ENCODE results near the gene CYP4V2.

The CYP4V2 gene

DNA sequence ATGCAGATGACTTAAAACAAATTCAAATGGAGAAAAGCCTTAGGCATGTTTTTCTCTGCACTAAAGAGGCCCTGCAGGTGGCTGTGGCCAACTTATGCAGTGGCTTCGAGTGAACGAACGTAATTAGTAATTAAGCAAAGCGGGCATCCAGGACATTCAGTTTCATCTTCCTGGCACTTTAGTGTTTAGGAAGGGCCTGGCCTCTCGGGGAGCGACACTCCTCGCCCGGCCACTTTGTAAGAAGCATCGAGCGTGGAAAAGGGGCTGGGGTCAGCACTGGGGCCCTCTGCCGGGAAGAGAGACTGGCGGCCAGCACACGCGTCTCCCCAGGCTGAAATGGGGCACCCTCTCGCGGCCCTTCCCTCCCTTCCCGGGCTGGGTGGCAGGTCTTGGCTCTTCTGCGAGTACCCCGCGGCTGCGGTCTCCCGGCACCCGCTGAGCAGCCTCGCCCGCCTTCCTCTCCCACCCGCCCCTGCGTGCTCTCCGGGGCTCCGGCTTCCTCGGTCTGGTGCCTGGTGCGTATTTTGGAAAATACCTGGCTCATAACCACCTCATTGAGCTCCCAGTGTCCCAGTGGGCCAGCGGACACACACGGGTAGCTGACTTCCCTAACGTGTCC lies 677 bp upstream of the CYP4V2 start:
- no peak for FAIRE-seq

DNA sequence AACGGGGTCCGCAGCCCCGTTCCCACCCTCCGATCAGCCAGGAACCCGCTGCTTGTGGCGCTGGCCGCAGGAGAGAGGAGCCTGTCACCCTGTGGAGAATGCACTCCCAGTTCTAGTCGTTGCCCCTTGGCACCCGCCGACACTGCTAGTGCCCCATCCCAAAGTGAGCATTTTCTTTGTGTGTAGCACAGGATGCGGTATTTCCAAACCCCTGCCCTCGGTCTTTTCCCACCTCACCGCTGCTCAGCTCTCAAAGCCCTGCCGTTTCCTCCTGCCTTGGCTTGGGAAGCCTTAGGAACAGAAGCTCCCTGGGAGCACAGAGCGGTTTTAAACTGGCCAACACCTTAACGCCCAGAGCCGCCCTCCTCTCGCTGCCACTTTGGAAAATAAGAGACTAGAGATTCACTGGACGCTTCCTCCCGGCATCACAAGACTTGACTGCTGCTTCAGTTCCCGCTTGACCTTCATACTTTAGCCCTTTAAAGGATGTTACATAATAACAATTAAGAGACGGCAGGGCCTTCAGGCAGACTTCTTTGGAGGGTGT lies 772 bp downstream of the CYP4V2 start:
- no peak for FAIRE-seq

DNA sequence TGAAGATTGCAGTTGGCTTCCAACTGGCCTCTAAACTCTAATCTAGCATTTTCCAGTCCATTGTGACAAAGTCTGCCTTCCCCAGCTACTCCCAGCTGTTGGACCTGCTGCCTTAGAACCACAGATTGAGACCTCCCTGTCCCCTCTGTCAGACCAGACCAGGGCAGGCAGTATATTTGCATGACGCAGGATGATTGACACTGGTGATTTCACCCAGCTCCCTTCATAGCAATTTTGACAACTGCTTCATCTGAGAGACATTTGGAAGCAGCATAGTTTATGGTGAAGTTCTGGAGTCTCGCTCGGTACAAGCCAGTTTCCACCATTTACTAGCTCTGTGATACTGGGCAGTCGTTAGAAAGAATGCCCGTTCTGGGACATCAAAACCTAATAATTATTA lies 2.5 kb downstream of the CYP4V2 start:
- FAIRE-seq = no peak

DNA sequence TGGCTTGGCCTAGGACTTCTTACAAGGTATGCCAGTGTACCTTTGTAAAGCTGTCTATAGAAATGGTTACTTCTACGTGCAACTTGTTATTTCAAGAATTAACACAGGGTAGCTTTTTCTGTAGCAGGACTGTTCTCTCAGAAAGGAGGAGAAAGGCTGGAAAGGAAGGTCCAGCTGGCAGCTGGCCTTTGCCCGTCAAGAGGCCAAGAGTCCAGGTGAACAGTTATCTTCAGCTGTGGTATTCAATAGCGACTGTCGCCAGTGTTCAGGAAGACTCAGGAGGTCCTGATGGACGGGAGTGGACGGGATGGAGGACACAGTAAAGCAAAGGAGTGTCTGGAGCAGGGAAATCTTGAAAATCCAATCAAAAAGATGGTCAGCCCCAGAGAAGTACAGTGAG lies 4.7 kb downstream of the CYP4V2 start:
- no peak for FAIRE-seq

DNA sequence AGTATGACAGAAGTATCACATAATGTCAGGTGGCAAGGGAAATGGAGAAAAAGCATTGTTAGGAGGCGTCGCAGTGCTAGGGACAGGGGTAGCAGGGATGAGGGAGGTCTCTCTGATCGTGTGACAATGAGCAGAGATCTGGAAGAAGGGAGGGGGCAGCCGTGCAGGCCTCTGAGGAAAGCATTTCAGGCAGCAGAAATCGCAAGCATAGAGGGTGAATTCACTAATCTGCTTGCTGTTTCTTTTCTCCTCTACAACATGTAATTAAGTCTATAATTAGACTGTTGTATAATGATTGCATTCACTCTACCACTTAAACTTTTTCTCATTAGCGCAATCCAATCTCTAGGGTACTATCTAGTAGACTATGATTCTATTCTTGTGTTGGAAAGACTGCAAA lies 9.1 kb downstream of the CYP4V2 start:
- FAIRE-seq = no peak

DNA sequence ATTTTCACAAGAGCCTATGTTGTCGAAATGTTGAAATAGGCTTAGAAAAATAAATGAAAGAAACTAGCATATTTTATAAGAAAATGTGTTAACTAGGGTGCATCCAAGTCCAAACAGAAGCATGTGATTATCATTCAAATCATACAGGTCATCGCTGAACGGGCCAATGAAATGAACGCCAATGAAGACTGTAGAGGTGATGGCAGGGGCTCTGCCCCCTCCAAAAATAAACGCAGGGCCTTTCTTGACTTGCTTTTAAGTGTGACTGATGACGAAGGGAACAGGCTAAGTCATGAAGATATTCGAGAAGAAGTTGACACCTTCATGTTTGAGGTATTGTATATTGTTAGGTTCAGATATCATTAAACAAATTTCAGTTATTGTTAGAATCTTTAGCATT lies 9.6 kb downstream of the CYP4V2 start:
- FAIRE-seq = peak; percentile 37

DNA sequence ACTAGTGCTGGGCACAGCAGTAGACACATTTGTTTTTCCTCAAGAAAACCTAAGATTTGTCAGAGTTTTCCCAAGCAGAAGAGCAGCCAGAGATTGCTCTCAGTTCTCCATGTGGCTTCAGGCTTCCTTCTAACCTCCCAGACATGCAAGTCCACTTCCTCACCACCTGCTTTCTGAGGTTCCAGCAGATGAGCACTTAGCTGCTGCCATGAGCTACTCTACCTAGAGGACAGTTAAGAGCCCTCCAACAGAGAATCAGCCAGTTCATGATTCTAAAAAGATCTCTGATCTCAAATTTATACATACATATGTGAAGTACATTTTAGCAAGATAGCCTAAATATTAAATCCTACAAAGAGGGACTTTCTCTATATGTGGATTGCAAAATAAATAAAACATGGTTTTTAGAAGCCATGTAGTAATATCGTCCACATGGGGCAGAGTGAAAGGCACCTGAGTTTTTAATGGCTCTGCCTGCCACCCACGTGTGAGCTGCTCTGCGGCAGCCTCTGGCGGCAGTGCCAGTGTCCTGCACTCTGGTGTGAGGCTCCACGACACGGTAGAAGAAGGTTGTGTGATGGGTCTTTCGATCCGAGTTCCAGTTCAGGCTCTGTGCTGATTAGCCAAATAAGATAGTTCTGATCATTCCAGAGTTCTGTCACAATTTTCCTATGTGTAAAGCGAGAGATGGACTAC lies 10.3 kb downstream of the CYP4V2 start:
- no peak for FAIRE-seq

DNA sequence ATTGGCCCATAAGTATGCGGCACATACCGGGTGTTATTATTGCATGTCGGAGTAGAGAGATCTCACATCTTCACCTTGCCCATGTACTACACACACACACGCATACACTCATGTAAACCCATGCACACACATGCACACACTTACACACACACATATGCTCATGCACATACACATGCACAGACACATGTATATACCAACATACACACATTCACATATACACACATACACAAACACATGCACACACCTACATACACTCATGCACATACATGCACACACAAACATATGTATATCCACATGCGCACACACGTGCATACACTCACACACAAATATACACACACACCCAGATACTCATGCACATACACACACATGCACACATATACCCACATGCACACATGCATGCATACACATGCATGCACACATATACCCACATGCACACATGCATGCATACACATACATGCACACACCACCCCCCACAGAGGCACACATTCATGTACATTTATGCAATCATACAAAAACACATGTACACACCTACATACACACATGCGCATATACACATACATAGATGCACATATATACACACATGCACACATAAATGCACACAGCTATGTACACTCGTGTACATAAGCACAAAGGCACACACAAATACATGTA lies 11.2 kb downstream of the CYP4V2 start:
- no peak for FAIRE-seq

DNA sequence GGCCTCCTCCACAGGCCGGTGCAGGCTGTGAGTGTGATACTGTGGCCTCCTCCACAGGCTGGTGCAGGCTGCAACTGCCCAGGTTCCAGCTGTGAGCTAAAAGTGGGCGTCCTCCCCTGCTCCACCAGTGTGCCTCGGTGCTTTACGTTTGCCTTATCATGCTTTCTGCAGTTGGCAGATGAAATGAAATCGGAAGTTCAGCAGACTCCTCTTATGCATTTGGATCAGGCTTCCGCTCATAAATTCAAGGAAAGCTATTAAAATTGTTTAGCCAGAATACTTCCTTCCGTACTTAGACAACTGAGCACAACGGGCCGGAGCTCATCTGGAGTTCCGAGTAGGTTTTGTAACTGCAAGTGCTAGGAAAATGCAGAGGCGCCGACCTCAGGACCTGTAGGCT lies 12.0 kb downstream of the CYP4V2 start:
- FAIRE-seq = no peak

DNA sequence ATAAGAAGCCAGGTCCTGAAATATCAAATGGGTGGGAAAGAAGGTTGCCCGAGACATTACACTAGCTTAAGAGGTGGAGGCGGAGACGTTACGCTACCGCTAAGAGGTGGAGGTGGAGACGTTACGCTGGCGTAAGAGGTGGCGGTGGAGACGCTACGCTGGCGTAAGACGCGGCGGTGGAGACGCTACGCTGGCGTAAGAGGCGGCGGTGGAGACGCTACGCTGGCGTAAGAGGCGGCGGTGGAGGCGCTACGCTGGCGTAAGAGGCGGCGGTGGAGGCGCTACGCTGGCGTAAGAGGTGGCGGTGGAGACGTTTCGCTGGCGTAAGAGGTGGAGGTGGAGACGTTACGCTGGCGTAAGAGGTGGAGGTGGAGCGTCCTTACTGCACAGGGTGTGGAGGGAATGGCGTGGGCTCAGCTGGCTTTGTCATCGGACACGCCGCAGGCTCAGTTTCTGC lies 12.8 kb downstream of the CYP4V2 start:
- FAIRE-seq = no peak

DNA sequence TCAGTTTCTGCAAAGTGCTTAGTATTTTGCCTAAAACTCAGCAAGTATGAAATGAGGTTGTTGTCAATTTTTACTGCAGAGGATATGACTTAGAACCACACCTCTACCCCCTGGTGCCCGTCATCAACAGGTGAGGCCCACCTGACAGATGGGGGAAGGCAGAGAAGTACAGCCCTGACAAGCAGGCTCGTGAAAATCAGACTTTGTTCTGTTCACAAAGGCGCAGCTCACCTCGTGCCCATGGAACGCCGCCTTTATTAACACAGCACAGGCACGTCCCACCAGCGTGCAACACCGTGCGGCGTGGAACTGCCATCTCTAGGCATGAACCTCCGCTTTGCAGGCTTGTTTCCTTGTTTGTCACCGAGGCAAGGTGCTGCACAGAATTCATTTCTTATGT lies 13.3 kb downstream of the CYP4V2 start:
- no peak for FAIRE-seq

DNA sequence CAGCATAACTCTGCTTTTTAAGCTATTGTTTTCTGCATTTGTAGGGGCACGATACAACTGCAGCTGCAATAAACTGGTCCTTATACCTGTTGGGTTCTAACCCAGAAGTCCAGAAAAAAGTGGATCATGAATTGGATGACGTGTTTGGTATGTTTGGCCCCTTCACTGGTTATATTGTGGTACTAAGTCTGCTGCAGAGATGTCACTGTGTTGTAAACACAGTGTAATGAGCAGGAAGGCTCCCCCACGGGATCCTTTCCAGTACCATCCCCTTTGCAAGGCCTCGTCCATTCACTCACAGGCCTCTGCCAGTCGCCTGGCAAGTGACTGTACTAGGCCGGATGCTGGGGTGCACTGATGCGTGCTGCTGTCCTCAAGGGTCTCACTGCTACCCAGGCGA lies 13.8 kb downstream of the CYP4V2 start:
- FAIRE-seq = no peak

DNA sequence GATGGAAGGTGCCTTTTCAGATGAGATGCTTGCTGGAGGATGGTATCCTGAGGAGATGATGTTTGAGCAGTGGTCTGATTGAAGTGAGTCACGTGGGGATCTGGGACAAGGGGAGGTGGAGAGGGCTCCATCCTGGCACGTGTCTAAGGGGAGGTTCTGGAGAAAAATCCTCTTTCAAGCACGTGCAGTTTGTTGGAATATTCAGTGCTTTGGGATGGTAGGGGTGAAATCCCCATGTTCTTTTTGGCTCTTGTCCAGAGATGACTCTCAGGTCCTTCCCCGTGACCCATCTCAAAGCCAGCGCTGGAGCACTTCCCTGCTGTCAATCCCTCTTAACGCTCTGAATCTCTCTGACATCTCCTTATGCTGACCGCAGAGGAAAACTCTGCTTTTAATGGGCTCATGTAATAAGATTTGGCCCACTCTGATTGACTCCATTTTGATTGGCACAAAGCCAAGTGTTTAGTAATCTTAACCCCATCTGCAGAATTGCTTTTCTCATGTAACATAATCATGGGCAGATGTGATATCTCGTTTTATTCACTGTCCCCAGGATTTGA lies 25.2 kb downstream of the CYP4V2 start:
- FAIRE-seq = no peak

DNA sequence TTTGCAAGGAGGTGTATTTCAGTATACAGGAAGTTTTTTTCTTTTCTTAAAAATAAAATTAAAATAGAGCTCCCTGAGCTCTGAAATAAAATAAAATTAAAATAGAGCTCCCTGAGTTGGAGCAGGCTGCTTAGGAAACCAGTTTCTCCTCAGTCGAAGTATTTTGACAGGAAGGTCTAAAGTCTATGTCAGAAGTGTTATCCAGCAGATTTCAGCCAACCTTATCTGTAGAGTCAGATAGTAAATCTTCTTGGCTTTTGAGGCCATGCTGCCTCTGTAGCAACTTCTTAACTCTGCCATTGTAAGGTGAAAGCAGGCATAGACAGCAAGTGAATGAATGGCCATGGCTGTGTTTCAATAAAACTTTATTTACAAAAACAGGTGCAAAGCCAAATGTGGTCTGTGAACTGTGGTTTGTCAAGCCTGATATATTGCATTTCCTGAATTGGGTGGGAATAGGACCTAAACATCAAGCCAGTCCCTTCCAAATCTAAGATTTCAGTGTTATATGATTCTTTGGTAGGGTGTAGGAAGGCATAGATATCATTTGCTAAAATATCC lies 26.4 kb downstream of the CYP4V2 start:
- no peak for FAIRE-seq

DNA sequence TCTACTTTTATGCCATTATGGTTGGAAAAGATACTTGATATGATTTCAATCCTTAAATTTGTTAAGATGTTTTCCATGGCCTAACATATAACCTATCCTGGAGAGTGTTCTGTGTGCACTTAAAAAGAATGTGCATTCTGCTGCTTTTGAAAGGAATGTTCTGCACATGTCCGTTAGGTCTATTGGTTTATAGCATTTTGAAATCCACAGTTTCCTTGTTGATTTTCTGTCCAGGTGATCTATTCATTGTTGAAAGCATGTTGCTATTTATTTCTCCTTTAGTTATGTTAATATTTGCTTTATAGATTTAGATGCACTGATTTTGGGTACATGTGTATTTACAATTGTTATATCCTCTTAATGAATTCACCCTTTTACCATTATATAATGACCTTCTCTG lies 30.3 kb downstream of the CYP4V2 start:
- no peak for FAIRE-seq

DNA sequence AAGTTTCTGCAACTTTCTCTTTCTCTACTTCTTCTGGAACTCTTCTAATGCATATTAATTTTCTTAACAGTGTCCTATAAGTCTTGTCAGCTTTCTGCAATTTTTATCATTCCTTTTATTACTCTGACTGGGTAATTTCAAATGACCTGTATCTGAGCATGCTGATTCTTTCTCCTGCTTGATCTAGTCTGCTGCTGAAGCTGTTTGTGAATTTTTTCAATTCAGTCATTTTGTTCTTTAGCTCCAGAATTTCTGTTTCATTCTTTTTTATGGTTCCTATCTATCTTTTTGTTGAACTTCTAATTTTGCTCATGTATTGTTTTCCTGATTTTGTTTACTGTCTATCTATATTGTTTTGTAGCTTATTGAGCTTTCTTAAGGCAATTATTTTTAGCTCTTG lies 34.5 kb downstream of the CYP4V2 start:
- FAIRE-seq = no peak

DNA sequence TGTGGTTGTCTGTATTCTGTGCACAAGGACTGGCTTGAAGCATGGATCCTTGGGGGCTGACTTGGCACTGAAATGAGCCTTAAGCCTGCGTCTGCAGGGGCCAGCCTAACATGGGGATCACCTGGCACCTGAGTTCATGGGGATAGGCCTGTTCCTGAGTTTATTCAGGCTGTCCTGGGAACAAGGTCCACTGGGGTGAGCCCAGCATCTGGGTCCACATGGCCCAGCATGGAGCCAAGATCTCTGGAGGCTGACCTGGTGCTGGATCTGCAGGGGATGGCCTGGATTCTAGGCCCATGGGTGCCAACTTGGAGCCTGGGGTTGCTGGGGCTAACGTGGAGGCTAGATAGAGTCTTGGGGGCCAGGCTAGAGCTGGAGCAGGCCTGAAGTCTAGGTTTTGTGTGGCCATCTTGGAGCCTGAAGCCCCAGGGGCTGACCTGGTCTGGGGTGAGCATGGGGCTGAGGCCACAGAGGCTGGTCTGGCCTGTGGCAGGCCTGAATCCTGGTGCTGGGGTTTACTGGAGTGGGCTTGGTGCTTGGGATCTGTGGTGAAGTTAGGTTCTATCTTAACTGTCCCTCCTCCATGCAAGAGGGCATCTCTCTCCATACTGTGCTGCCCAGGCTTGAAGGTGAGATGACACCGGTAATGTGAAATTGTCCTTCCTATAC lies 35.3 kb downstream of the CYP4V2 start:
- FAIRE-seq = no peak

DNA sequence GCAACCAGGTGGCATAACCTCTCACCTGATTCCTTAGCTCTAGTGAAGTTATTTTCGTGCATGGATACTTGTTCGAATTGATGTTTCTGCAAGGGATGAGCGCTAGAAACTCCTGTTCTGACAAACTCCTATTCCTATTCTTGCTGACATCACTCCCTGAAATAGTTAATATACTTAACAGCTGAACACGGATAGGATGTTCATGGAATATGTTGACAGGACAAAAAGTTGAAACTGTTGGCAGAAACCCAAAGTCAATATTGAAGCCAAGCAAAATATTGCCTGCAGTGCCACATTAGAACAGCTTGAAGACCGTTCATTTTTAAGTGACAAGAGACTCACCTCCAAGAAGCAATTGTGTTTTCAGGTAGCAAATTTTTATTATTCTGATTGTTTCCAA lies 35.9 kb downstream of the CYP4V2 start, which contains the start of gene KLKB1:
Gene KLKB1, plus strand, starts transcription at position 287 of the 400 bp plus-strand sequence. CDS start 689 bp downstream, outside the sequence.
- FAIRE-seq = no peak

DNA sequence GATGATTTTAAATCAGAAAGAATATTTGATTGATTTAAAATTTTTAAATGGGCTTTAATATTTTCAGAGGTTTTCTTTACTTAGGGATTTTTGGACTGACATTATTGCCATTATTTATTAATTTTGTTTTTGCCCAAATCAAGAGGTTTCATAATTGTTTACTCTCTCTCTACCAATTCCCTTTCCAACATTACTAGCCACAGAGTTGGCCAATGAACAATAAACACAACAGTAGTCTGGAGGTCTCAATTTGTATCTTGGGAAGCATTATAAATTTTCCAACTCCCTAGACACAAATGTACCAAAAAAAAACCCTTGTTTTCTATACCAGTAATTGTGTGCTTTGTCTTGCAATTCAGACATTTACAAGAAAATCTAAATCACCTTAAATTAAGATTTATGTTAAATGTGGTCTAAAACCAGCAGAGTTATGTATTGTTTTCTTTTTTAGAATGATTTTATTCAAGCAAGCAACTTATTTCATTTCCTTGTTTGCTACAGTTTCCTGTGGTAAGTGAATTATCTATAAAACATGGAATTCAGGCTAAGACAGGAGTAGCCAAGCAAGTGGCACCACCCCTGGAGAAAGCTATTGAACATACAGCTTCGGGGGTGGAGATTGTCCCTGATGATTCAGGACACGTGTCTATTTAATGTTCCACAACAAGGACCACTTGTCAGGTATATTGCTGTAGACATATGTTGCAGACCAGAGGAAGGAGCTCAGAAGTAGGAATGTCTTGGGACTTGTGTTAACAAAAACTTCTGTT lies 36.6 kb downstream of the CYP4V2 start:
- no peak for FAIRE-seq

DNA sequence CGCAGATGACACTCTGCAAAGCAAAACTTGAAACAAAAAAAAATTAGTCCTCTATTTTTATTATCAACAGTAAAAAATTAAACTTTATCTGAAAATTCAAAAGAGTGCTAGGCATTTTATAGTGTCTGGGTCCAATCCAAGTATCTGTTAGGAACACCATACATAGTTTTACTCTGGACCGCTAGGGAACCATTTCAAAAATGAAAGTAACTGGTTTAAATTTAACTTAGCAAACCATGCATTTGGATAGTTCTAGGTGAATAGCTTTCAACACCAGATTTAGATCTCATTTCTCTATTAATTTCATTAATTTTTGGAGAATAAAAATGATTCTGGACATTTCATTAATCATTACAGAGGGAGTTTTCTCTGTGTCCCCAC lies 37.1 kb downstream of the CYP4V2 start:
- FAIRE-seq = no peak

DNA sequence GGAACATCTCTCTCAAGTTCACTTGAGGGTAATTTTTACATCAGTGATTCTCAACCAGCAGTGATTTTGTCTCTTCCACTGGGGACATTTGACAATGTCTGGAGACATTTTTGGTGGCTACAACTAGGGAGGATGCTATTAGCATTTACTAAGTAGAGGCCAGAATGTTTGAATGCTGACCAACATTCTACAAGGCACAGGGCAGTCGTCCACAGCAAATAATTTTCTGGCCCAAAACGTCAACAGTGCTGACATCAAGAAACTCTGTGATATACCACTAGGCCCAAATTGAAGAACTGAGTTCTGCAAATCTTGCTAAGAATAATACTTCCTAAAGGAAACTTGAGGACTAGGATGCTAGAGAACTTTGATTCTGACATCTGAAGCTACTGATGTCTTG lies 43.0 kb downstream of the CYP4V2 start:
- no peak for FAIRE-seq

DNA sequence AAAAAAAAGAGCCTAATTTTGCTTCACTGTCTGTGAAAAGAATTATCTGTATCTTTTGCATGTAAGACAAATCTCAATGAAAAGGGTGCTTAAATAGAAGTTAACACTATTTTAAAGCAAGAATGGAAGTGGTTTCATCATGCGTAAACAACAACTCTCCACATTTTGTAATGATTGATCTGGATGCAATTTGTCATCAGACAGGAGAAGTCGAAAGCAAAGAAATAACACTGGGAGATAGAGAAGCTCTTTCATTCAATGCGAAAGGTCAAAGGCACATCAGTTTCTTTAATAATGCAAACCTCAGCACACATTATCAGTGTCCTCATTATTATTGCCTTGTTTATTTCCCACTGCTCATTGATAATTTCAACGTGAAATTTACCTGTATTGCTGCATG lies 44.8 kb downstream of the CYP4V2 start:
- FAIRE-seq = no peak

All from TTC549 (cell line).